Measurements from ENCODE around the gene TEX48.

- TF ChIP-seq GATA3 (IDR thresholded peaks at IDR 0.05; ENCODE audit: low read depth, low read length) (no peak), GATA2 (IDR thresholded peaks at IDR 0.05; ENCODE audit: low read depth, low read length) (no peak)
Measured at GRCh38 chr9:114693248-114693855, 11.4 kb upstream of the TEX48 start.
